Neural crest cell (in vitro differentiated cells): ENCODE results near the gene RDH13. TPM values are rescaled to one million over a fixed set of nuclear protein-coding genes. Genes with fewer than 3 reads are reported as not detected.
A peak's percentile ranks its signal among the peaks of the same experiment; 100 is the strongest.

Experiments
- DNase-seq: peaks from one replicate; pipeline ENCODE4 v3.0.0; 2021; ENCODE audit warnings: low read depth, mixed read lengths, low spot score
- H3K27ac Mint-ChIP-seq: one replicate; pipeline ENCODE4 v1.8.0; 2021; ENCODE audit warnings: mild to moderate bottlenecking, mixed read lengths; ENCODE audit not compliant: unreplicated experiment
- H3K27me3 Mint-ChIP-seq: 2 replicates; pipeline ENCODE4 v1.8.0; 2021; ENCODE audit warnings: low read depth, mild to moderate bottlenecking, mixed read lengths
- H3K36me3 Mint-ChIP-seq: 2 replicates; pipeline ENCODE4 v1.8.0; 2021; ENCODE audit warnings: low read depth, mild to moderate bottlenecking, mixed read lengths
- H3K4me1 Mint-ChIP-seq: 2 replicates; pipeline ENCODE4 v1.8.0; 2021; ENCODE audit warnings: mixed read lengths
- H3K4me3 Mint-ChIP-seq: one replicate; pipeline ENCODE4 v1.8.0; 2021; ENCODE audit warnings: mild to moderate bottlenecking, mixed read lengths
- H3K9me3 Mint-ChIP-seq: 2 replicates; pipeline ENCODE4 v1.8.0; 2021; ENCODE audit warnings: mixed read lengths
- total RNA-seq: library from RNA; stranded (reverse); gene quantifications from 2 replicates; pipeline ENCODE4 v1.2.1, GENCODE V29; 2021
- TF ChIP-seq, protein P1 (sequence below): fragments of 200-600 bp; sonication (generic); conservative IDR thresholded peaks from 2 replicates; pipeline ENCODE4 v1.5.0; 2021; ENCODE audit warnings: antibody characterized with exemption, mild to moderate bottlenecking

RDH13 gene
- total RNA-seq, 1 donor from 2014 or later, result 19.9 TPM

DNA sequence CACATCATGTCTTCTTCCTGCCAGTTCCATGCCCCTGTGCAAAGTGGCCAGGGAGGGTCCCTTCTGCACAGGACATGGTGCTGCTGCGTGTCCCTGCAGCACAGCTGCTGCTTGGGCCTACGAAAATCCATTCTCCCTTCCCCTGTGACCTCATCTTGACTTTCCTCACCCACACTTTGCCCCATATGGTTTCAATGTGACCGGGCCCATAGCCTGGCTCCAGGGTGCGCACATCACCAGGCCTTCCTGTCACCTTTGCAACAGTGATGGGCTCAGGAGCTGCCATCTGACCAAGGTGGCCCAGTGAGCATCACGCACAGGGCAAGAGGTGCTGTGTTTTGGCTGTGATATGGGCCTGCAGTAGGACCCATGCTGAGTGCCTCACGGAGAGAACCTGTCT is 43.6 kb upstream of the RDH13 start:
- peaks cover 19% of the 10 kb centered on the region for H3K36me3 Mint-ChIP-seq
- no peaks in the 10 kb centered on the region for H3K4me1 Mint-ChIP-seq
- DNase-seq, result no peak
- no peak overlapping the region for H3K4me3 Mint-ChIP-seq
- TF ChIP-seq, protein P1, sequence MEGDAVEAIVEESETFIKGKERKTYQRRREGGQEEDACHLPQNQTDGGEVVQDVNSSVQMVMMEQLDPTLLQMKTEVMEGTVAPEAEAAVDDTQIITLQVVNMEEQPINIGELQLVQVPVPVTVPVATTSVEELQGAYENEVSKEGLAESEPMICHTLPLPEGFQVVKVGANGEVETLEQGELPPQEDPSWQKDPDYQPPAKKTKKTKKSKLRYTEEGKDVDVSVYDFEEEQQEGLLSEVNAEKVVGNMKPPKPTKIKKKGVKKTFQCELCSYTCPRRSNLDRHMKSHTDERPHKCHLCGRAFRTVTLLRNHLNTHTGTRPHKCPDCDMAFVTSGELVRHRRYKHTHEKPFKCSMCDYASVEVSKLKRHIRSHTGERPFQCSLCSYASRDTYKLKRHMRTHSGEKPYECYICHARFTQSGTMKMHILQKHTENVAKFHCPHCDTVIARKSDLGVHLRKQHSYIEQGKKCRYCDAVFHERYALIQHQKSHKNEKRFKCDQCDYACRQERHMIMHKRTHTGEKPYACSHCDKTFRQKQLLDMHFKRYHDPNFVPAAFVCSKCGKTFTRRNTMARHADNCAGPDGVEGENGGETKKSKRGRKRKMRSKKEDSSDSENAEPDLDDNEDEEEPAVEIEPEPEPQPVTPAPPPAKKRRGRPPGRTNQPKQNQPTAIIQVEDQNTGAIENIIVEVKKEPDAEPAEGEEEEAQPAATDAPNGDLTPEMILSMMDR, result no peak
- H3K27ac Mint-ChIP-seq, result peak overlapping the region; percentile 70
- H3K9me3 Mint-ChIP-seq, result no peaks in the 10 kb centered on the region
- no peaks in the 10 kb centered on the region for H3K27me3 Mint-ChIP-seq

DNA sequence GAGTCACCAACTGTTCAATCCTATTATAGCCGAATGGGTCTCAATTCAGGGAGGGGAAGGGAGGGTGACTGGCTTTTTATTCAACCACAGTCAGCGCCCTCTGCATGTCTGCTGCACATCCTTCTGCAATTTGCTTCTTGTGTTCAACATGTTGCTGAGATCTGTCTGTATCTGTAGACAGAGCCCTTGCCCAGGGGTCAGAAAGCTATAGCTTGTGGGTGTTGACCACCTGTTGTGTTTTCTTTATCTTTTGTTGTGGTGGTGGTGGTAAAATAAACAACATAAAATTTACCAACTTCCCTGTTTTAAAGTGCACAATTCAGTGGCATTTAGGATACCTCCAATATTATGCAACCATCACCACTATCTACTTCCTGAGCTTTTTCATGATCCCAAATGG is 42.3 kb upstream of the RDH13 start:
- peaks cover 1% of the 10 kb centered on the region for H3K4me1 Mint-ChIP-seq
- no peak overlapping the region for H3K4me3 Mint-ChIP-seq
- H3K27me3 Mint-ChIP-seq, result no peaks in the 10 kb centered on the region
- H3K36me3 Mint-ChIP-seq, result peaks cover 19% of the 10 kb centered on the region
- TF ChIP-seq, protein P1, result no peak
- DNase-seq, result no peak
- H3K9me3 Mint-ChIP-seq, result no peaks in the 10 kb centered on the region
- no peak overlapping the region for H3K27ac Mint-ChIP-seq

DNA sequence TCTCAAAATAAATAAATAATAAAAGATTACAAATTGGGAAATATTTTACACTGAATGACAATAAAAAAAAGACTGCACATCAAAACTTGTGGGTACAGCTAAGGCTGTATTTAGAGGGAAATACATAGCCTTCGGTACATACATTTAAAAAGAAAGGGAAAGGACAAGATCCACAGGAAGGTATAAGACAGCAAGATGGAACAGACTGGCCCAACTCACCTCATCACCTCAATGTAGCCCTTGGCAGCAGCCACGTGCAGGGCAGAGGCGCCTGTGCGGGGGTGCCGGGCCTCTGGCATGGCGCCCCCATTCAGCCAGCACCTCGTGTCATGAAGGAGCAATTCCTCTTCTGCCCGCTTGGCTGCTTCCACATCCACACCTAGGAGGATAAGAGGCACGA is 40.2 kb upstream of the RDH13 start:
- no peaks in the 10 kb centered on the region for H3K27me3 Mint-ChIP-seq

DNA sequence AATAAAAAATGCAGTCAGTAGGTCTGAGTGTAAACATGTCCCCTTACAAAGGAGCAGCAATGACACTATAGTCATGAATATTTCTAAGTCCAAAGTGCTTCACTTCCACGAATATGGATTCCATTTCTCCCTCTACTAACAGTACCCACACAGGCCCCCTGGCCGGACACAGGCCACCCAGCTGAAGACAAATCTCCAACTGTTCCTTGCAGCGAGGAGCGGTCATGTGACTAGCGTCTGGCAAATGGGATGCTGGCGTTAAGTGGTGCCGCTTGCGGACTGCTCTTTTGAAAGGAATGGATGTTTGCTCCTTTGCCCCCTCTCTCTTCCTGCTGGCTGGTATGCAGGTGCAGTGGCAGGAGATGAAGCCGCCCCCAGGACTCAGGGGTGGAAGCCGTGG is 38.3 kb upstream of the RDH13 start:
- H3K36me3 Mint-ChIP-seq, result peaks cover 15% of the 10 kb centered on the region
- no peaks in the 10 kb centered on the region for H3K9me3 Mint-ChIP-seq
- TF ChIP-seq, protein P1, result no peak
- H3K27ac Mint-ChIP-seq, result no peak overlapping the region
- peaks cover 10% of the 10 kb centered on the region for H3K4me1 Mint-ChIP-seq
- no peak for DNase-seq
- no peaks in the 10 kb centered on the region for H3K27me3 Mint-ChIP-seq
- H3K4me3 Mint-ChIP-seq, result no peak overlapping the region

More for the DNA sequence above, 40.2 kb upstream of the RDH13 start:
- no peak for DNase-seq
- Mint-ChIP-seq H3K9me3 (no peaks in the 10 kb centered on the region), H3K4me3 (no peak overlapping the region), H3K36me3 (peaks cover 15% of the 10 kb centered on the region), H3K4me1 (peaks cover 10% of the 10 kb centered on the region), H3K27ac (no peak overlapping the region)
- TF ChIP-seq, protein P1, result no peak

DNA sequence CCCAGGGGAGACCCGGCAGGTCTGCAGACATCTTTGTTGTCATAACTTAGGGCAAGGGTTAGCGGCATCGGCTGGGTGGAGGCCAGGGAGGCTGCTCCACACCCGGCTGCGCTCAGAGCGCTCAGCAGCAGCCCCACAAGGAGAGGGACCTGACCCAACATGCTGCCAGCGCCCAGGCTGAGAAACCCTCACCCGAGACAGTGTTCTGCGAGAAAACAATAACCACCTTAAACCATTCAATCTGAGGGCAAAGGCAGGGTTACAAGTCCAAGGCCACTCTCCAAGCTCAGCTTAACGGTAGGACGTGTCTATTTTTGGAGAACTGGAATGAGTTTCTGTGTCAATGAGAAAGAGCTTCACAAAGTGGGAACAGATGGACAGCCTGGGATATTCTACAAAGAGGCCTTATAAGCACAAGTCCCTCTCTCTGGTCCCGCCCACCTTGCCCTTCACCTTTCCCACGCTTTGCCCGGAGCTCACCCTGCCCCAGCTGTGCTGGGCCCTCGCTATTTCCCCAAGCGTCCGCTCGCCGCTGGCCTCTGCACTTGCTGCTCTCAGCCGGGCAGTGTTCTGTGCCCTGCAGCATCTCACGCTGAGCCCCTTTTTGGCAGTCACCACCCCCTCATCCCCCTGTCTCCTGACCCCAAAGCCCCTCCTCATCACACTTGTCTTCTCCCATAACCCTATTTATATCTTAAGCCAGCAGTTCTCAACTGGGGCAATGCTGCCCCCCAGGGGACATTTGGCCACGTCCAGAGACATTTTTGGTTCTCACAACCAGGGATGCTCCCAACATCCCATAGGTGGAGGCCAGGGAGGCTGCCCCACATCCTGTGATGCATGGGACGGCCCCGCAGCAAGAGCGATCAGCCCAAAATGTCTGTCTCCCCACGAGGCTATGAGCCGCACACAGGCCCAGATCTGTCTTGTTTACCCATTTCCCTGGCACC is 36.9 kb upstream of the RDH13 start:
- no peaks in the 10 kb centered on the region for H3K27me3 Mint-ChIP-seq
- H3K27ac Mint-ChIP-seq, result no peak overlapping the region
- peaks cover 10% of the 10 kb centered on the region for H3K4me1 Mint-ChIP-seq
- TF ChIP-seq, protein P1, result peak; percentile 31
- H3K36me3 Mint-ChIP-seq, result peaks cover 11% of the 10 kb centered on the region
- DNase-seq, result no peak
- H3K9me3 Mint-ChIP-seq, result no peaks in the 10 kb centered on the region
- peak overlapping the region; percentile 39 for H3K4me3 Mint-ChIP-seq
